ENCODE data around the gene PRMT7.

The PRMT7 gene

DNA sequence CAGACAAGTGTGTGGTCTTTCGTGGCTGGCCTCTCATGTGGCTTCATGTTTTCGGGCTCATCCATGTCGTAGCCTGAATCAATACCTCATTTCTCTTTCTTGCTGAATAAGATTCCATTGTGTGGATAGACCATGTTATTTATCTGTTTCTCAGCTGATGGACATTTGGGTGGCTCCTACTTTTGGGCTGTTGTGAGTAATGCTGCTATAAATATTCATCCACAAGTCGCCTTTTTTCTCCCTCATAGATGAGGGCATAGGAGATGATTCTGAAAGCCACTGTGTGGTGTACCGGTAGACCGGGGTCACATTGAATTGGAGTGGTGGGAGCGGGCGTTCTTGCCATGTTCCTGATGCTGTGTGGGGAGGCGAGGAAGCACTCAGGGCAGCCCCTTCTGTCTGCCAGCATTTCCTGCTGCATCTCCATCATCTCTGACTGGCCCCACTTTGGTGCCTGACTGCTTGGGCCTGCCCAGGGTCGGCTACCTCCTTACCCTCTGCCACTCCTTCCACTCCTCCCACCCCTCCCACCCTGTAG, 40.1 kb downstream of the PRMT7 start:
- DNase-seq, result no peak

DNA sequence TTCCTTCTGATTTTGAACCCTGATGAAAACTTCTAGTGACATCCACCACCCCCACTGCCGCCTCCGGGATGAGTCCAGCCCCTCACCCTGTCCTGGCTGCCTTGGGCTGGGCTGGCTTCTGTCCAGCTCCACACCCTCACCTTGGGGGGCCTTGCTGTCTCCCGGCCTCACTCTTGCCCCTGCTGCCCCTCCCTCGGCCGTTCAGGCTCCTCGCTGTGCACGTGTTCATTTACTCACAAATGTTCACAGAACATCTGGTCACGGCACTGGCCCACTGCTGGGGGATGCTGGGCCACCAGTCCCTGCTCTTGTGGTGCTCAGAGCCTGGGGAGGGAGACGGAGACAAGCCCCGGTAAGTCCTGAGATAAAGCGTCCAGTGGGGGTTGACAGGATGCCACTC, 40.6 kb downstream of the PRMT7 start:
- no peak for DNase-seq

DNA sequence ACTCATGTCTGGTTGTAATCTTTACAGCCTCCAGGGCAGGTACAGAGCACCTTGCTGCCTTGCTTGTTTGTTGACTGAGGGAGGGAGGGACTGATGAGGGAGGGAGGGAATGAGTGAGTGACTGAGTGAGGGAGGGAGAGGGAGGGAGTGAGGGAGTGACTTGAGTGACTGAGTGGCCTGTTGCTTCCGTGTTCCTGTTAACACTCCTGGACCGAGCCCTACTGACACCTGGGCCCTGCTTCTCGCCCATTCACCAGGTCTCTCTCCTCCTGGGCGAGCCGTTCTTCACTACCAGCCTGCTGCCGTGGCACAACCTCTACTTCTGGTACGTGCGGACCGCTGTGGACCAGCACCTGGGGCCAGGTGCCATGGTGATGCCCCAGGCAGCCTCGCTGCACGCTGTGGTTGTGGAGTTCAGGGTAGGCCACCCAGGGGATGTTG, 41.2 kb downstream of the PRMT7 start:
- no peak for DNase-seq

DNA sequence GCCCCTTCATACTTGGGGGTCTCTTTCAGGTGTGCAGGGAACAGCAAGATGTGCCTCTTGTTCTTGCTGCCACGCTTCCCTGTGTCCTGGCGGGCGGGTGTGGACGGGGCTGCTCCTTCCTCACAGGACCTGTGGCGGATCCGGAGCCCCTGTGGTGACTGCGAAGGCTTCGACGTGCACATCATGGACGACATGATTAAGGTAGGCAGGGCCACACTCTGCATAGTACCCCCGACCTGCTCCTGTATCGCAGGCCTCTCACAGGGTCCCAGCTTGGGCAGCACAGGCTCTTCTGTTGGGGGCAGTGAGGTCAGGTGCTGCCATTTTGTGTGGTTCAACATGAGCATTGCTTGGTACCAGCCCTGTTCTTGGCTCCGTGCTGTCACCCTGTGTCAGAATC, 42.5 kb downstream of the PRMT7 start:
- no peak for DNase-seq

DNA sequence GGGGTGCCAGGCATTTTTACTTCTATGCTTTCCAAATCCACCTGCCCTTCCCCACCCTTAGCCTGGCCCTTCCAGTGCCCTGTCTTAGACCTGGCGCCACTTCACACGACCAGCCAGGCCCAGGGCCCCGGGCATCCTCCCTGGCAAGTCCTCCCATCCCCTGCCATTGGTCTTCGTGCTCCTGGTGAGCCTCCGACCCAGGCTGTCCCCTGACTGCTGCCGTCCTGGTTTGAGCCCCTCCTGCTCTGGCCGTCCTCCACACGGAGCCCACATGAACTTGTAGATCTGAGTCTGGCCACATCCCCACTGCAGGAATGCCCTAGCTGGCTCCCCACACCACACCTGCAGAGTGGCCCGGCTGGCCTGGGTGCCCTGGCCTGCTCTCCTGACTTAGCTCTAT, 44.0 kb downstream of the PRMT7 start:
- no peak for DNase-seq

DNA sequence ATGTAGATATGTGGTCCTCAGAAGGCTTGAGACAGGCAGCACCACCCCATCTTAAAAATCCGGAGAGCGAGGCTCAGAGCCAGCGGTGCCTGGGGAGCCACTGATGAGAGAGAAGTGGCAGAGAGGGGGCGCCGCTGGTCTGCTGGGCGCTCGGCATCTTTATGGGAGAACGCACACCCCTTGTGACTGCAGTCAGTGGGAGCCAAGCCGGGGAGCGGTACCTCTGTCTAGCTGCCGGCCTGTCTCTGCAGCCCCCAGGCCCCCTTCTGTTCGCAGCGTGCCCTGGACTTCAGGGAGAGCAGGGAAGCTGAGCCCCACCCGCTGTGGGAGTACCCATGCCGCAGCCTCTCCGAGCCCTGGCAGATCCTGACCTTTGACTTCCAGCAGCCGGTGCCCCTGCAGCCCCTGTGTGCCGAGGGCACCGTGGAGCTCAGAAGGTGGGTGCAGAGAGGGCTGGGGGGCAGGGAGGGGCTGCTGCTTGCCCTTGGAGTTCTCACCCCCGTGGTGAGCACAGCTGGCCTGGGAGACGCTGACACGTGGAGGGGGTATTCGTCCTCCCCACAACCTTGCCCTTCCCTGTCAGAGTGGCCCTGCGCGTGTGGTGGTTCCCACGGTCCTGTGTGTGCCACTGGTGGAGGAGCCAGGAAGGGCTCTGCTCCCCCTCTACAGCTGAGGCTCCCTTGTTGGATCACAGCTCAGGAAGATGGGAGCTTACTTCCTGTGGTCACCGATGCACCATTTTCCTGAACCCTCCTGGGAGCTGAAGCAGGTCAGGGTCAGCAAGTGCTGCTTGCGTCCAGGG, 44.8 kb downstream of the PRMT7 start:
- DNase-seq, result no peak

DNA sequence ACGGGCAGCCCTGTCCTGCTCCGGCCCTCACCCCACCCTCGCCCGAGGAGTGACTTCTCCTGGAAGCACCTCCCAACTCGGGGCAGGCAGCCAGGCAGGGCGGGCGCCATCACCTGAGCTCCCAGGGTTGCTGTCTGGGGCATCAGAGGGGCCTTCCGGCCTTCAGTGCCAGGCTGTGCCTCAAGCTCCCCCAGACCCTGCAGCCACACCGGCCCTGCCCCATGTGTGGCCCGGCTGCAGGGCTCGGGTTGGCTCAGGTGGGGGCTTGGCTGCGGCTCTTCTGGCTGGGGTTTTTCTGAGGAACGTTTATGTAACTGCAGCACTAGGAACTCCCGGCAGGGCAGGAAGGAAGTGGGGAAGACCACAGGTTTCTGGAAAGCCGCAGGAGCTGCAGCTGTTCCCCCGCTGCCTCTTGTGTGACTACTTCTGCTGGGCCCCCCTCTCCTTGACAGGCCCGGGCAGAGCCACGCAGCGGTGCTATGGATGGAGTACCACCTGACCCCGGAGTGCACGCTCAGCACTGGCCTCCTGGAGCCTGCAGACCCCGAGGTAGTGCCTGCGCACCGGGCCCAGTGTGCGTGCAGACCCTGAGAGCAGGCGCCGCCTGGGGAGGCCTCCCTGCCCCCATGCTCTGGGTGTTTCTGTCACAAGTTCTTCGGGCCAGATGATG, 45.6 kb downstream of the PRMT7 start:
- DNase-seq, result peak; percentile 26

DNA sequence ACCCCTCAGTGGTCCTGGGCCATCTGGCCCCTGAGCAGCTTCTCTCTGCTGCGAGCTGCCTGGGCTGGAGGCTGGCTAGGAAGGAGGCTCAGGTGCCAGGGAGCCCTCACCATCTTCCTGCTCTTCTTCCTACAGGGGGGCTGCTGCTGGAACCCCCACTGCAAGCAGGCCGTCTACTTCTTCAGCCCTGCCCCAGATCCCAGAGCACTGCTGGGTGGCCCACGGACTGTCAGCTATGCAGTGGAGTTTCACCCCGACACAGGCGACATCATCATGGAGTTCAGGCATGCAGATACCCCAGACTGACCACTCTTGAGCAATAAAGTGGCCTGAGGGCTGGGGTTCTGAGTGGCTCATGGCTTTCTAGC, 46.1 kb downstream of the PRMT7 start:
- DNase-seq, result no peak

DNA sequence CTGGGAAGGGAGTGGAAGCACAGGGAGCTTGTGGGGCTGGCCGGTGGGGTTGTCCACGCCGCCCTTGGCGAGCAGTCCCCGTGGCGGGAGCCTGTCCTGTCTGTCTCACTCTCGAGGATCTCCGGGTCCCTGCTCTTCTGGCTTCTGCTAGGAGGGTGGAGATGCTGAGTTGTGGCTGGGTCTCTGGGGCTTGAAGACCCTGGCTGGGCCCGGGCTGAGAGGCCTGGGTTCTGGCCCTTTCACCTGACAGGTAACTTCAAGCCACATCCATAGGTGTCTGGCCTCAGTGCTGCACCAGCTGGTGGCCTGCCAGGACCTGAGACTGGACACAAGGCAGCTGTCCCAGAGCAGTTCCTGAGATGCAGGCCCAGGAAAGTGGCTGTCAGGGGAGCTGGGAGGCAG, 46.7 kb downstream of the PRMT7 start:
- DNase-seq, result no peak

DNA sequence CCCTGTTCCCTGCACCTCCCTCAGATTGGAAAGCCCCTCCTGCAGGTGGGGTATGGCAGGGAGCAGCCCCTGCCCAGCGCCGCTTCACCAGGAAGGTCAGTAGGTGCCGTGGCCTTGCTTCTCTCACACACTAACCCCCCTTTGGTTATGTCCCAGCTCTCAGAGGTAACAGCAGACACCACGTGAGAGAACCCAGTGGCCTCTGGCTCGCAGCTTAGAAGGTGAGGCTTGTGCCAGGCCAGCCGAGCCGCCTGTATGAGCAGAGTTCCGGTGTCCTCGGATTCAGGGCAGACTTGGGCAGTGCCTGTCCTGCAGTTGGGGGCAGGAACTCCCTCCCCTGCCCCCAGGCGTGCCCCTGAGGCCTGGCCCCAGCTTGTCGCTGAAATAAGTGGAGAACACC, 47.1 kb downstream of the PRMT7 start:
- no peak for DNase-seq

DNA sequence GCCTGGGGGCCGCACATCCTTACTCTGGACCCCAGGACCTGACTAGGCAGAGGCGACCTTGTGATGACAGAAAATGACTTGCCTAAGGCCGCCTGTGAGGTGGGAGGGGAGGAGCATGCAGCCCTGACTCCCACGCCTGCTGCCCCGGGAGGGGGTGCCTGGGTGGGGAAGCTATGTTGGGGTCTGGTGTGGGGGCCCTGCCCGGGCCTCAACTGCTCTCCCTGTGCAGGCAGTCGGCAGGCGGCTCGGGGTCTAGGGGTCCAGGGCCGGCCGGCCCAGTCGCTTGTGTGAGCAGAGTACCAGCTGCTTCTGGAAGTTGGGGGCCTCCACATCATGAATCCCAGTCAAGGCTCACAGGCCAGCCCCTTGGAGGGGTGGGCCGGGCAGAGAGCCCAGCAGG, 48.1 kb downstream of the PRMT7 start:
- no peak for DNase-seq

DNA sequence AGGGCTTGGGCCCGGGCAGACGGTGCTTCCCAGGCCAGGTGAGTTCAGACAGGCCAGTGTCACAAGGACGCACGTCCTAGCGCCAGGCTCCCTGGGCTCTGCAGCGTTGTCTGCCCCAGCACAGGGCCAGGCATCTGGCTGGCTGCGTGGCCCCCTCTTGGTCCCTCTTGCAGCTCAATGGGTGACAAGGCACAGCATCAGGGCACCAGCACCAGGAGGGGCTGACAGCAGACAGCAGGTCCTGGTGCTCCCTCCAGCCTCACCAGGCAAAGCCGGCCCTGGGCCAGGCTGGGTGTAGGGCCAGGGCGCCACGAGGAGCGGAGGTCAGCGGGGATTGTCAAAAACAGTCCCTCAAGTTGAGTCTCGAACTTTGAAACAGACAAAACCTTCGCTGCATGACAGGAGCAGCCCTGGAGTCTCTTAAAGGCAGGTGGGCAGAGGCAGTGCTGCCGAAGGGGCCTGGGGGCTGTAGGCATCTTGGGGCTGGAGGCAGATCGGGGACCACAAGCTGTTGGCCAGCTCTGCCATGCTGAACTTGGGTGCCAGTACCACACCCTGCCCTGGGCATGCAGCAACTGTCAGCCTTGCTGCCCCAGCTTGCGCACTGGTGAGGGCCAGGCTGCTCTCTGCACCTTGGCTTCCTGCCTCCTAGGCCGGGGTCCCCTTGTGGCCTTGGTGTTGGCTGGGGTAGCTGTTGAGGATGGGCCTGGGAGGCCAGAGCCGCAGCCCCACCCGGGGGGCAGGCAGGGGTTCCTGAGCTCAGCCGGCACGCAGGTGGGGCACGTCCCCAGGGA, 48.8 kb downstream of the PRMT7 start:
- DNase-seq, result no peak

DNA sequence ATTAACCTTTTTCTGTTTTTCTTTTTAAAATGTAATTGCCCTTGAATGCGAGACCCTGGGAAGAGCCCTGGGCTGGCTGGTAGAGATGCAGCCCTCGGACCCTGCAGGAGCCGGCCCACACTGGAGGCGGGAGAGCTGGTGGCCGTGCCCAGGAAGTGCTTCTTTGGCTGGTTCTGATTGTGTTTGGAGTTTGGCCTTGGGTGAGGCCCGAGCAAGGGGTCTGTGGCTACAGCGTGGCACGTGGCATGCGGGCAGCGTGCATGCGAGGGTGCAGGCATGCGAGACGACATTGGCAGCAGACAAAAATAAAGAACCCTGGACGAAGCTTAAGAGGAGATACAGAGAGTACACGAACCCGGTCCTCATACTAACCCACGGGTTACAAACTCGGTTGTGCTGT, 49.7 kb downstream of the PRMT7 start:
- no peak for DNase-seq

DNA sequence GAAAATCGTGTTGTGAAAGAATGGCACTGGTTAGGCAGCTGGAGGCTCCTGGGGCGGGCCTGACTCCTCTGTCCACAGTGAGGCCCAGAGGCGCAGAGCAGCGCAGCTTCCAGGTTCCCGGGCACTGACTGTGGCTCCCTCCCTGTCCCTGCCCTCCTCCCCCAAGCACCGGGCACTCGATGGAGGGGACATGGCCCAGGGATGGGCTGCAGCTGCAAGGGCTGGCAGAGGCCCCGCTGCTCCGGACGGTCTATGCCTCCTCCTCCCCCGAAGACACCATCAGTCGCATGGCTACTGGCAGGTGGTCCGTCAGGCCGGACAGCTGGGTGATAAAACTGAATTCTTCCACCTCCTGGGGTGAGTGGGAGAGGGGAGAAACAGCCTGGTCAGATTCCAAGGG, 50.1 kb downstream of the PRMT7 start:
- no peak for DNase-seq

DNA sequence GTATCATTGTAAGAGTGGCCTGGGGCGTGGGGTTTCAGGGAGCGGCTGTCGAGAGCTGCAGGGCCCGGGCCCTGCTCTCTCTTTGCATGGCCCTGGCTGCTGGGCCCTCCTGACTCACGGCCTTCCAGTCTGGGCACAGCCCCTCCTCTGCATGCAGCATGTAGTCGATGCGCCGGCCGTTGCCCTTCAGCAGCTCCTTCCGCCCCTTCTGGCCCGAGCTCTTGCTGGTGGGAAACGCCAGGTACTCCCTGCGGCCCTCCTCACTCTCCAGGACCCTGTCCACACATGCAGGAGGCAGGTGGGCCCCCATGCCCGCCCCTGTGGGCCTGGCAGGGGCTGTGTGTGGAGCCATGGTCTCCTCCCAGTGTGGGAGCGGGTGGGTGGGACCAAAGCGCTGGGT, 50.7 kb downstream of the PRMT7 start:
- DNase-seq, result no peak

DNA sequence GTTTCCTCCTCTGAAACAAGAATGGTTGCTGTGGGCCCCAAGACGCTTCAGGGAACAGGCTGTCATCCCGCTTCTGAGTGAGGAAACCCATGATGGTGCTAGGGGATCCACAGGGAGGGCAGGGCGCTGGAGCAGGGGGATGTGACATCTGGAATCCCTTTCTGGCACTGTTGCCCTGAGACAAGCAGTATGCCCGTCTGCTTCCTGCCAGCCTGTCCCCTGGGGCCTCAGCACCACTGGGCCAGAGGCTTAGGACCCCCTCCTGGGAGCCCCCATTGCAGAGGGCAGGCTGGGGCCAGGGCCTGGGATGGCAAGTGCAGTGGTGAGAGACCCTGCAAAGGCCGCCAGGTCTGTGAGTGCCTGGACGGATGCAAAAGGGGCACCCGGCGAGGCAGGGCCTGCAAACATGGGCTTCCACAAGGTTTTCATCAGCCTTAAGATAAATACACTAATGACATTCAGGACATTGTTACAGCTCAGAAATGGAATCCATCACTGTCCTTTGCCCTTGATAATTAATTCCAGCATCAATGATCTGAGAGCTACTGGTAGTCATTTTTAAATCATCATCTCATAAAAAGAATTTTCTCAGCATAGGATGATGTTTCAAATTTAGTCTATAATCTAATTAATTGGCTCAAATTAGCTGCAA, 51.6 kb downstream of the PRMT7 start:
- DNase-seq, result no peak

DNA sequence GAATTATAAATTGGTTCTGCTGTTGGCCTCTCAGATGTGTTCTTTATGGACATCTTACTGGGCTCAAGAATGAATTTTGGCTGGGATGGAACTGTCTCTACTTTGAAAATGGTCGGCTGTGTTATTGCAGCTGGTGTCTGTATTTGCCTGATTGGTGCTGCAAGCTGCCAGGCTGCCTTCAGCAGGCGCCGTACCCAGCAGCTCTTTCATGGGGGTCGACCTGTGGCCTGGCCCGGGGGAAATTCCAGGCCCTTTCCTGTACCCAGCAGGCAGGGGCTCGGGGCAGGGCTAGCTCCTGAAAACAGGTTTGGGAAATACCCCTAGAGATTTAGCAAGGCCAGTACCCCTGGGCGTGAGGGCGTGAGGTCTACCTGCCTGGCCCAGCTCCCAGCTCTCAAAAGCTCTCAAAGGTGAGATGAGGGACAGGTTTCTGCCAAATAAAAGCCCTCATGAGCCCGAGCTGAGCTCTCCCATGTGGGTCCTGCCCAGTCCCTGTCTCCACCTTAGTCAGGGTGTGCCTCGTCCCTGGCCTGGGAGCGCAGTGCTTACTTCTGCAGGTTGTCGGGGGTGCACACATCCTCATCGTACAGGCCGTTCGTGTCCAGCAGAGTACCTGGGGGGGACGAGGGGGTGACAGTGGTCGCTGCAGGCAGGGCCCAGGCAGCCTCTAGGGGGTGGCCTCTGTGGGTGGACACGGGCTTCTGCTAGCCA, 52.3 kb downstream of the PRMT7 start:
- DNase-seq, result no peak

DNA sequence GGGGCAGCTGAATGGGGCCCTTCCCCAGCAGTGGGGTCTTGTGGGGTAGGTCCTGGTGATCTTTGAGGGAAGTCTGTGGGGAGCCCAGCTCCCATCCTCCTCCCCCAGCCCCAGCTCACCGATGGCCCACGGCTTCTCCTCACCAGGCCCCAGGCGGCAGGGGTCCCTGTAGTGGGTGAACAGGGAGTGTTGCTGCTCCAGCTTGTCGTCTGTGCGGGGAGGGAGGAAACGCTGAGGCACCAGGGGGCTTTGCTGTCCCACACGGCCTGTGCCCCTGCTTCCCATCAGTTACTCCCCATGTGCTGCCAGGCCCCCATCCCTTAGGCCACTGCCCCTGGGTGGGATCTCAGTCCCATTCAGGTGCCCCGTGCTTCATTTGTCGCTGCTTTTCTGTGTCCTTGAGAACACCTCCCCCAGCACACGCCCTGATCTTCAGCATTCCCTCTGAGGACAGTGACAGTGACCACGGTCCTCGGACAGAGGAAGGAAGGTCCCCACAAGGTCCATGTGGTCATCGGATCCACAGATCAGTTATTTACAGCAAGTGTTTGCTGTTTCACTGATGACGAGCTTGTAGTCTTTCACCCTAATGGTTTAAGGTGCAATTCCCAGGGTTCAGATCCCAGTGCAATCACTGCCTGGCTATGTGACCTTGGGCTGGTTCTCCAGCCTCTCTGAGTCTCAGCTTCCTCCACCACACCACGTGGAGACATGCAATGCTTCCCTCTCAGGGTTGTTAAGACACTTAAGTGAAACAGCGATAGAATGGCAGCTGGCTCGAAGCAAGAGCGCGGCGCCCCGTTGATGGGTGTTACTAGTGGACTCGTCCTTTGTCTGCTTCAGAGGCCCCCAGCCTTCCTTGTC, 53.1 kb downstream of the PRMT7 start:
- DNase-seq, result no peak

DNA sequence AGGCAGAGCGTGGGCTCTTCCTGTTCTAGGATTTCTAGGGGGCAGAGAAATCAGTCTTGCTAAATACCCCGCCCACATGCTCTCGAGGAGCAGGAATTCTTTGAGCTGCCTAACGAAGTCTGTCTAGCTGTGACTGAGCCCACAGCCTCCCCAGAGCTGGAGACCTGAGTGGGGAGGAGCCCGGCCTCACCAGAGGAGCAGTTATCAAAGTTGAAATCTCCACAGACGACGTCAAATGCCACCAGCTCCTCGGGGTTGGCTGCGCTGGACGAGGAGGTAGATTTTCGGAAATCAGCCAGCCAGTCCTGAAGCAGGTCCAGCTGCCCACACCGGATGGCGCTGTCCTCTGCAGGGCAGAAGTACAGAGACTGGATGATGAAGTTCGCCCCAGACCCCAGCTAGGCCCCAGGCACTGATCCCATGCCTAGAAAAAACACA, 53.8 kb downstream of the PRMT7 start:
- DNase-seq, result no peak

DNA sequence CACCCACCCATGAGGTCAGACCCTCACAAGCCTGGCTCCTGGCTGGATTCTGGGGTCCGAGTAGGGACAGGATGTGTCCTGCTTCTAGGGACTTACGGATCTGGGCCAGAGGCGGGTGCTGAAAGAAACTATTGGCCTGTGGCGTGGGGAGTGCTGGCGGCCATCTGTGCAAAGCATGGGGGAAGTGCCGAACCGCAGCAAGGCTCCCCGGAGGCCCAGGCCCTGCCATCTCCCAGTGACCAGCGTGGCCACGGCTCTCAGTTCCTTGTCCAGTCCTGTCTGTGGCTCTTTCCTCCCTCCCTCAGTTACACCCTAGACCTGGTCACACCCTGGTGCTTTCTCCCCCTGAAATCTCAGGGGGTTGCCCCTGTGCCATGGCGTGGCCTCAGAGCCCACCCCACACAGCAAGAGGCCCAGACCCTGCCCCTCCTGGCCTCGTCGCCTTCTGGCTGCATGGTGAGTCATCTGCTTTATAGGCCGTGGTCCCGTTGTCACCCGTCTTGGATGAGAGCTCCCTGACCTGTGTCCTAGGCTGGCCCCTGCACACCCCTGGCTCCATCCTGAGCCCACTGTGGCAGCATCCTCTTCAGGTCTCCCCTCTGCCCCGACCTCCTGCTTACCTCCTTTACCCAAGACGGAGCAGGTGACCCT, 54.5 kb downstream of the PRMT7 start:
- no peak for DNase-seq

DNA sequence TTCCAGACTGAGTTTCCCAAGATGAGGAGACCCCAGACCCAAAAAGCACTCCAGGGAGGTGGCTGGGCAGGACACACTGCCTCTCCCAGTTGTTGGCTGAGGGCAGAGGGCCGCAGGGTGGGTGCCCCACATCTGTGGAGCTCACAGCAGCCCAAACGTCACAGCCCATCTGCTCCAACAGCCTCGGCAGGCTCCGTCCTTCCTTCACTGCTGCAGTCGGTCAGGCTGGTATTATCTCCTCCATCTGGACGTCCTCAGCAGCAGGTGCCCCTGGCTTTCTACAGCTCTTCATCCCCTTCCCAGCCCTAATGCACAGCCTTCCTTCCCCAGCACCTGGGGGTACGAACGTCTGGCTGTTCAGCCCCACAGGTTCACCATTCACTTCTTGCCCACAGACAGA, 55.2 kb downstream of the PRMT7 start:
- DNase-seq, result no peak
